NAMALWA (cell line): Measurements from ENCODE around the gene ADGRB2.
A peak's percentile ranks its signal among the peaks of the same experiment; 100 is the strongest.

Source experiments
- DNase-seq: peaks from one replicate; pipeline ENCODE4 v3.0.0-alpha.2; 2015; ENCODE audit warnings: low spot score

The ADGRB2 gene

DNA sequence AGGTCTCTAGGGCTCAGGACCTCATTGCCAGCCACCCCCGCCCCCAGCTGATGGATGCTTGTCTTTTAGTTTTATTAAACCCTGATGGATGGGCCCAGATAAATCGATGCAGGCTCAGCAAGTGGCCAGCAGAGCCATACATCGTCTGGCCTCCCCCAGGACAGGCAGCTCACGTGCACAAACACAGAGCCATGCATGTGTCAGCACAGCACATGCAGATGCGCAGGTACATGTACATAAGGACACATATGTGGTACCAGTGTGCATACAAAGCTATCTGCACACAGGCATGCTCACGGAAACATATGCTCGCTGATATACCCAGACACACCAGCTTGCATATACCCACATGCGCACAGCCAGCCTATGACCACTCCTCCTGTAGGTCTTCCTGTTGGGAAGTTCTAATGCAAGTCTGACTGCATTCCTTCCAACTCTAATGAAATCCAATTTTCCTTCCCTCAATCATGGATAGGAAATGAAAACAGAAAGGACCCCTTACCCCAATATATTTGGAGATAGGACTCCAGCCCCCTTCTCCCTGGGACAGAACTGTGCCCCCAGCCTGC lies 61.2 kb downstream of the ADGRB2 start:
- DNase-seq, result no peak

DNA sequence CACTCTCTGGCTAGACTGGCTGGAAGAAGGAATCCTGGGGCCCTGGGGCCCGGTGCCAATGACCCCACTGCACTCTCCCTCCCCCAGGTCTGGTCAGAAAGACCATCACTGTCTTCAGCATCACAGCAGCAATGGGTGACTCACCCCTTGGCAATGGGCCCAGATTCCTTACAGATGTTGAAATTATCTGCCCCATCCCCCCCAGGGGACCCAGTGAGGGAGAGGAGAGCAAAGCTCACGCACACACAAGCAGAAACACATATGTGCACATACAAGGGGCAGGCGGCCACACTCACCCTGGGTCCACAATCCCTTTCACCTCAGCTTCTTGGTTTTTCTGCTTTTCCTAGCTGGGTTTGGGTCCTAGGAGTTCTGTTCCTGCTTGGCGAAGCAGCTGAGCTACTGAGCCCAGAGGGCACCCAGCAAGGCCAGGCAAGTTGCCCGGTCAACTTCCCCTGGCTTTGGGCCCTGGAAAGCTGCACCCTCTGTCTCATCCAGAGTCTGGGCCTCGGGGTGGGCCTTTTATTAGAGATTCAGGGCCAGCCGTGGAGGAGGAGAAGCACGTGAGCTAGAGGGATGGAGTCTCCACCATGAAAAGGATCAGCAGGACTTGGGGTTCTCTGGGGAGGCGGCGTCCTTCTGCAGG lies 62.9 kb downstream of the ADGRB2 start:
- peak; percentile 64 for DNase-seq

DNA sequence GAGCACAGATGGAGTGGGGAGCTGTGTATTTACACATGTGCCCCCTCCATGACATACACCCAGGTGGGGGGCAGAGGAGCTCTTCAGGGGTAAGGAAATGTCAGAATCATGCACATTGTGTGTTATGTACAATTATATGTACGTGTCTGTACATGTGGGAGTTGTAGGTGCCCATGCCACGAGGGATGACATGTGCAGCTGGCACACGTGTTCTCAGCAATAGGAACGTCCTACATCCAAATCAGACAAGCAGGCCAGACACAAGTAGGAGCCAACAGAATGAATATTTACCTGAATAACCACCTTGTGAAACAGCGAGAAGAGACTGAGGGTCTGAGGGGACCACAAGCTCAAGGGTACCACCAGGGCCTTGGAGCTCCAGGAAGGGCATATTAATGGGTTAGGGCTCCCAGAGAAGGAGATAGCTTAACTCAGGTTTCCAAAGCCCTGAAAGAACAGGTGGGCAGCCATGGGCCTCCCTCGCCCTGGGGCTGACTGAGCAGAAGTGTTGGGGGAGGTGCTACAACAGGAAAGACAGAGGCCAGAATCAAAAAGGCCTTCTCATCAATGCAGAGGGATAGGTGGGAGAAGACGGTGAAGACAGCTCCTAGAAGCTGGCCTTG lies 63.6 kb downstream of the ADGRB2 start:
- DNase-seq, result no peak

DNA sequence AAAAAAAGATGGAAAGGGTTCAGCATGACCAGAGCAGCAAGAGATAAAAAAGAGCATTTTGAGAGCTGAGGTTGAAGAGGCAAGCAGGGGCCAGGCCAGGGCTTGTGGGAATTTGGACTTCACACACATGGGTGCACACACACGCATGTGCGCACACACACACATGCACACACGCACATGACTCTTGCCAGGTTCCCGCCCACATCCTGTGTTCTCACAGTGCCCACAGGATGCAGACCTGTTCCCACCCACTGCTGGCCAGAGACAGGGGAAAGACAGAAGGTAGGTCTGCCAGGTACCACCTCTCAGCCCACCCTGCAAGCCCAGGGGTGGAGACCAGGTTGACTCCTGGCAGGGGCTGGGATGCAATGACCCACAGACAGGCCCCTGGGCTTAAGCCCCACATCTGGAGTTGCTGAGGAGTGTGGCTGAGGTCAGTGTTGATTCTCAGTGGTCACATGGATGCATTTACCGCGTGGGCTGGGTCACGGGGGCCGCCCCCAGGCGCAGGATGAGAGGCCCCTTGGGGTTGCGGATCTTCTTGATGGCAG lies 64.7 kb downstream of the ADGRB2 start:
- DNase-seq, result peak; percentile 42

DNA sequence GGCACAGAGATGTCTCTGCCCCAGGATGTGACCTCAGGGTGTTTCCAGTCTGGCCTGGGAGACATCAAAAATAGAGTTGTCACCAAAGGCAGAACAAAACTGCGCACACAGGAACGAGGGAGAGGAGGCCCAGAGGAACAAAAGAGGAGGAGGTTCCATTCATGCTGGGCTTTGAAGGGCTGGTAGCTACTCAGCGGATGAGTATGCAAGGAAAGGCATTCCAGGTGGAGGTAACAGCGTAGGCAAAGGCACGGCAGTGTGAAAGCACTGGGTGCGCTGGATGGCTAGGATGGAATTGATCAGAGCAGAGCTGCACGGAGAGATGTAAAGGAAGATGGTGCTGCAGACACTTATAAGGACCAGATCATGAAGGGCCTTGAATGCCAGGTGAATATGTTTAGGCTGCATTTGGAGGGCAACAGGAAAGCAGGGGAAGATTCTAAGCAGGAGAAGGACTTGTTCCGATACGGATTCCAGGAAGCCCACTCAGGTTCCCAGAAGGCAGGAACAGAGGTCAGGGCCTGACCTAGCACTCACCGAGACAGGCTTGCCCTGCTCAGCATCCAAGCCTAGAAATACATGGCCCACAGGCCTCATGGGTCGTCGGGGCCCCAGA lies 66.7 kb downstream of the ADGRB2 start:
- no peak for DNase-seq

DNA sequence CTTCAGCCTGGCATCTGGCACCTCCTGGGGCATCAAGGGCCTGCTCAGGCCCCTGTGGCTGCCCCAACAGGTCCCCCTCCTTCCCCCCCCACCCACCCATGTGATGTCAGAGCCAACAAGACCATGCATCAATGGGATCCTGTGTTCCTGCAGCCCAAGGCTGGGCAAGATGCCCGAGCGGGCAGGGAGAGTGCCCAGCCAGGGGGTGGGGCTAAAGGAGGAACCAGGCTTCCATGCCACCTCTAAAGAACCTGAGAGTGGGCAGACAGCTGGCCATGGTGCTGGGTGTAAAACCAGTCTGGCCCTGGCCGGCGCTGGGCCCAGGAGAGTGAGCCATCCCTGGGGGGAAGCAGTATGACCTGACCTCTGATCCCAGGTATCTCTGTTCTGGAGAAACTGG lies 67.9 kb downstream of the ADGRB2 start:
- no peak for DNase-seq

DNA sequence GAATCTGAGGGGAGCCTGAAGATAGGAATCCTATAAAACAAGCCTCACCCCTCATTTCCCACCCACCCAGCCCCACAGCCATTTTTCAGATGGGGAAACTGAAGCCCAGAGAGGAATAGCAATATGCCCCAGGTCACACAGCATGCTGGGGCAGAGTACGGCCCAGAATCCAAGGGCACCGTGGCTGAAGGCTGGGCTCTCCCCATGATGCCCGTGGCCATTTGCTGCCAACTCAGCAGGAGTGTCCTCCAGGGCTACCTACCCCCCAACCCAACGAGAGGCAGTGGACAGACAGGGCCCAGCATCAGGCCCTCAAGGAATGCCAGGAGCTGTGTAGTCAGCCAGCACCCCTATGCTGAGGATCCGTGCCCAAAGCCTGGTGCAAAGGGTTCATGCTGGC lies 68.8 kb downstream of the ADGRB2 start:
- DNase-seq, result no peak

DNA sequence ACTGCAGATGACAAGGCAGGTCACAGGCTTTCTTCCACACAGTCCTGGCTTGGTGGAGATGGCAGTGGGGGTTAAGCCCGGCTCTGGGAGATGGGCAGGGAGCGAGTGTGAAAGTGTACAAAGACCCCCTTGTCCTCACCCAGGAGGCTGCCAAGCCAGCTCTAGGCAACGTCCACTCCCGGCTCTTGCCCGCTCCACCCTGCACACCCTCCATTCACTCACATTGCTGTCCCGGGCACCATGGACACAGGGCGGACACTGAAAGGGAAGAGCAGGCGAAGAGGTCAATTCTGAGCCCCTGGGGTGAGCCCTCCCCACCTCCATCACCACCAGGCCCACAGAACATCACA lies 69.2 kb downstream of the ADGRB2 start:
- no peak for DNase-seq

DNA sequence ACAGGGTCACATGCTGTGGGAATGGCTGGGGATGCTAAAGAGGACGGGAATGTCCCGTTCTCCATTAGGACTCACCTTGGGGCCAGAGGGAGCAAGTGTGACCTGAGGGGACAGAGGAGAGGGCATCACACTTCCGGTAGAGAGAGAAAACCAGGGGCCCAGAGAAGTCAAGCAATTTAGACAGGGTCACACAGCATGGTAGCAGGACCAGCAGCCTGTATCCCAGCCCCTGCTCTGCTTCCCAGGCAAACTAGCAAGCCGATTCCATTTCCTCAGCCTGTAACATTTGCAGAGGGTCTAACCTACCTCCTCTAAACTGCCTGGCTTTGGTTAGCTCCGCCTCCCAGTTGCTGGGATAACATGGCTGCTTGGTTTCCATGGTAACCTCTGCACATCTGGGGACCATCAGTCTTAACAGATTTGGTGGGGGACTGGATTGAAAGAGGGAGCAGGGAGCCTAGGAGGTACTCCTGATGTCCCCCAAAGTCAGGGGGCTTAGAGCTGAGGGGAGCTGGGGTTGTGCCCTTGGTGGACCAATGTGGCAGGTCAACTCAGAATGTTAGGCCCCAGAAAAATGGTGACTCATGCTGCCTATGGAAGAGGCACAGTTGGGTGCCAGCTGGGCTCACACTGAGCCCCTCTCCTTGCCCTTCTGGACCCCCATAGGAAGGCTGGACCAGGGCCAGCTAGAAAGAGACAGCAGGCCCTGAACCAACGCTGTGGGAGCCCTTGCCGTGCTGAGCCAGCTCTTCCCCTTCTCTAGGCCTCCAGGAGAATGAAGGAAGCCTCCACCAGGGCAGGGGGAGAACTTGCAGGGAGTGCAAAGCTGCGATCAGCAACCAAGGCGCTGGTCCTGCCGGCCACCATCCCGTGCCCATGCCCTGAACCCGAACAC lies 69.8 kb downstream of the ADGRB2 start:
- DNase-seq, result no peak

DNA sequence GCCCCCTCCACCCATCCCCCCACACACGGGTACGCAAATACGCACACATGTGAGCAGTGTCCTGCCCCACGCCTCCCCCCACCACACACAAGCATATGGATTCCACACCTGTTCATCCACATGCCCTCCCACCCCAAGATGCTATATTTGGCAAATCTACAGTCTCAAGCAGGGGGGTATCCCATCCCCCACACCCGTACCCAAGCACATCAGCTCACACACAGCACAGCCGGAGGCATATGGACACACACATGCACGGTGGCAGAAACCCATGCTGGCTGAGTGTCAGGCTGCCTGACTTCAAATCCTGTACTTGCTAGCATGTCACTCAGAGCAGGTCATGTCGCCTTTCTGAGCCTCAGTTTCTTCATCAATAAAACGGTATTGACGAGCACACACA lies 70.9 kb downstream of the ADGRB2 start:
- DNase-seq, result no peak

DNA sequence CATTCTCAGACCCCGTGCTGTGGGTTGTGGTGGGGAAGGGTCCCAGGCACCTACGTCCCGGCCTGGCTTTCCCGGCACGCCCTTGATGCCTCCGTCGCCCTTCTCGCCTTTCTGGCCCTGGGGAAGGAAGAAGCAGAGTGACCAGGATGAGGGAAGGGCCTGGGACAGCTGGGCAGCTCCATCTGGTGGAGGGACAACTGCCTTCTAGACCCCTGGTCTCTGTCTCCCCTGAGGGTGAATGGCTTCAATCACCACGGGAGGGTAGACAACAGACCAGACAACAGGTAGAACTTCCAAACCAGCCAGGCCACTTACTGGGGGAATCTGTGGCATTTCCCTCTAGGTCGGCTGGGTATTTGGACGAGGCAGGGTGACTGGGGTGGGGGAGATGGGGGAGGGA lies 72.2 kb downstream of the ADGRB2 start:
- no peak for DNase-seq

DNA sequence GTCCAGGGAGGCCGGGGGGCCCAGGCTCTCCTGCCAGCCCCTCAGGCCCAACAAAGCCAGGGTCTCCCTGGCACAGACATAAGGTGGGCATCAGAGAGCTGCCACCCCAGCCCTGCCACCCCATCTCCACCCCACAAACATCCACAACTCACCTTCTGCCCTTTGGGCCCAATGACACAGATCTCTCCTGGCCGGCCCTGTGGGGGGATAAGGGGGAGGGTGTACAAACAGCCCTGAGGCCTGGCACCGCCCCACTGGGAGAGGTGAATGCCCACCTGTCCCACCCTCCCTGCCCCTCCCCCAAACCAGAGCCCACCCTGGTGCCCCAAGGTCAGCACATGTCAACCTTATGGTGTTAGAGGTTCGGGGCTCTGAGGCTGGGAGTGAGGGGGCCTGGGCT lies 72.7 kb downstream of the ADGRB2 start:
- no peak for DNase-seq

DNA sequence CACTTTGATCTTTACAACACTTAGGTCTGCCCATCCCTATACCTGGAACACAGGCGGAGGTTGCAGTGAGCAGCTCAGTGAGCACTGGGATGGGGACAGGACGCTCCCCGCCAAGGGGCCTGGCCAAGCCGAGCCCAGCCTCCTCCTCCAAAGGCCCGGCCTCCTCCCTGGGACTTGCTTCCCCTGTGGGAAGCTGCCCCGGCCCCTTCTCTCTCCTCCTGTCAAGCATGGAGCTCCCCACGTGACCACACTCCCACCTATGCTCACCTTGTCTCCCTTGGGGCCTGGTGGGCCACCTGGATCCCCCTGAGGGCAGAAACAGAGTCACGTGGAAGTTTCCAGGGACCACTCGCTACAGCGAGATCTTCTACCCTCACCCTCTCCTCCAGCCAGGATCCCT lies 73.2 kb downstream of the ADGRB2 start:
- DNase-seq, result no peak

DNA sequence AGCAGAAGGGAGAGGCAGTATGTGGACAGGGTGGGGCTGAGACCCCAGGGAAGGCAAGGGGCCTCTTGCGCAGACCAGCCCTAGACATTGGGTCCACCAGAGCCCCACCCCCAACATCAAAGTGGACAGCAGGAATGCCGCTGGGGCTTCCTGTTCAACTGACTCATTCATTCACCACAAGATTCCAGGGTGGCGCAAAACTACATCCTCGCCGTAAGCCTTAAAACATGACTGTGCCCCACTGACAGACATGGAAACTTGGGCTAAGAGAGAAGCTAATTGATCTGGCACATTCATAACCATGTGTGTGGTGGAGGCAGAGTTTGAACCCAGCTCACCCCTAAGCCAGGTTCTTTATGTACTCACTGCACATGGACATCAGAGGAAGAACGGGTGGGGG lies 74.3 kb downstream of the ADGRB2 start:
- no peak for DNase-seq

DNA sequence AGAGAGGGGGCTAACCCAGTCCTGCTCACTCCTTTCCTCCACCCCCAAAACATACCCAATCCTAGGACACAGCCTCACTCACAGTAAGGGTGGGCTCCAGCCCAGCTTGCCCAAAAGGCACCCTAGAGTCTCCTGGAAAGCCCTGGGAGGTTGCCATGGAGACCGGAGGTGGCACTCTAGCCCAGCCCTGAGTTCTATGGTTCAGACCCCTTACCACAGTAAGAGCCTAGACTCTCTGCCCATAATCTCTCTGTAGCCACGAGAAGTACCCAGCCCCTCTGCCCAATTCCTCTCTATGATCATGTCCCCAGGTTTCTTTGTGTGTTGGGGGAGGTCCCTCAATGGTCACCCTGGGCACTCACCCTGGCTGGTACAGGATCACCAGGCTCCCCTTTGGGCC lies 74.8 kb downstream of the ADGRB2 start:
- no peak for DNase-seq

DNA sequence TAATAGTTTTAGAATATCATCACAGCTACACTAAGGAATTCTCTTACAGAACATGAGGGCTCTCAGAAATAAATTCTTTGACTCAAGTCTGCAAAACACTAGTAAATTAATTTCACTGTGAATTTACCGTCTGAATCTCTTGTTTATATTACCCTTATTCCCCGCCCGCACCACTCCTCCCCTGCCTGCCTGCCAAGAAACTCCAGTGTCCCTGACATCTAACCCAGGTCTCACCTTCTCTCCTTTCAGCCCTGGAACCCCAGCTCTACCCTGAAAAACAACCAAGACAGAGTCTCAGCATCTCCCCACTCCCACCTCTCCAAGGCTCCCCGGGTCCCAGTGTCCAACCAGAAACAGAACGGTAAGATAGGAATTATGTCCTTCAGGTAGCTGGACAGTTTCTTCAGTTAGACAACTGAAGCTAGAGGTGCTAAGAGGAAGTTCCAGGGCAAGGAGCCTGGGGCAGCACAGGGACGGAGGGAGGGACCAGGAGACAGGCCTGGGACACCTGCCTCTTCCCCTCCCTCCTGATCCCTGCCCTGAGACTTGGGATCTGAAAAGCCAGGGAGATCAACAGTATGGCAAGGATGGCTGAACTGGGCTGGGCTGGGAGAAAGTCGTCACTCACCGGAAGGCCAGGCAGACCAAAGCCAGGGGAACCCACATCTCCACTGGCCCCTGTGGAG lies 75.8 kb downstream of the ADGRB2 start:
- DNase-seq, result no peak

DNA sequence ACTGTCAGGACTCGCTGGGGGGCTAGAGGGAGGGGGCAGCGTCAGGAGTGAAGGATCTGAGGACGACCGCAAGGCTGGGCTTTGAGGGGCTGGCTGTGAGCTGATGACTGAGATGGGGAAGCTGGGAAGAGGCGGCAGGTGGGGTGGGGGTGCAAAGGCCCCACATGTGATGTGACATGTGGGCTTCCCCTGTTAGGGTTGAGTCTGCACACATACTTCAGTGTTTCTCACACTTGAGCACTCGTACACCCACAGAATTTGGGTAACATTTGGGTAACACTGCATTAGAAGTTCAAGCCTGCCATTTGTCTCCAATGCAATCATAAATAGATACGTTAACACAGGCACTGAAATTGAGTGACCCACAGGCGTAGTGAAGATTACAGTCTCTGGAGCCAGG lies 76.5 kb downstream of the ADGRB2 start:
- DNase-seq, result no peak

DNA sequence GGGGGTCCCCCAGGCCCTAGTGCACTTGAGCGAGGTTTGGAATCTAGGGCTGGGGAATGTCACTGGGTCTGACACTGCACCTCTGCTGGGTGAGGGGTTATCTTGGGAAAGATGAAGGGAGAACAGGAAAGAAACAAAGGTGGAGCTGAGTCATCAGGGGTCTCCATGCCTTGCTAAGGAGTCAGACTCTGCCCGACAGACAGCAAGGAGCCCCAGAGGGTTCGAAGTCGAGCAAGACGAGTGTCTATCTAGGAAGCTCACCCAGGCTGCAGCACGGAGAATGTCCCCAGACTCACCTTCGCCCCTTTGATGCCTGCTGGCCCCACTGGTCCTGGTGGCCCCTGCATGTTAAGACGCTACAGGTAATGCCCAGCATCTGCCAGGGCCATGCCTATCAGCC lies 78.3 kb downstream of the ADGRB2 start:
- no peak for DNase-seq

DNA sequence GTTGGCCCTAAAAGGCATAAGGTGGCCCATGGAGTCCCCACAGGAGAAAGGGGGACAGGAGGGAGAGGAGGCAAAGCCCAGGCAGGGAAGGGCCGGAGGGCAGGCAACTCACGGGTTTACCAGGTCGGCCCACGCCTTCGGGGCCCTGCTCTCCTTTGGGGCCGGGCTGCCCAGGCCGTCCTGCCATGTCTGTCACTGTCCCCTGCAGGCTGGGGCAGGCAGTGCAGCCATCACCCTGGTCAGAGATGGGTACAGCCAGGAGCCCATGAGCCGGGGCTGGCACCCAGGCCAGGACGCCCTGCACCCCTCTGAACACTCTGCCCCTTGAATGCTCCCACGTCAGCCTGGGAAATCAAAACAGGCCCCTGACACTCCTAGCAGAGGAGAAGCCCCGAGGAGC lies 80.1 kb downstream of the ADGRB2 start:
- DNase-seq, result peak; percentile 49

DNA sequence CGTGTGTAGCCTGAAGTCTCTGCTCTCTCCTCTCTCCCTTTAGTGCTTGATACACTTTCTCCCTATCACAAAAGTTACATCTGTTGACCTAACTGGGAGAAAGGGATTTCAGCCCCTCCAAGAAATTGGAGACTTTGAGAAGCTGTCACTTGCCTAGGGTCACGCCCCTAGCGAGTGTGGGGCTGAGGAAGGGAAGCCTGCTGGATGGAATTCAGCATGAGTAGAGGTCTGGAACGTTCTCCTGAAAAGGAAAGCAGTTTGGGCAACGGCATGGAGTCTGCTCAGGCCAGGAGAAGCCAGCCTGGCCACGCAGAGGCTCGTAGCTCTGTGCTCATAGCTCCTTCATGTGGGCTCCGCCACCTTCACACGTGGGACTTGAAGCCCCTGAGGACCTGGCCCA lies 82.7 kb downstream of the ADGRB2 start:
- no peak for DNase-seq

DNA sequence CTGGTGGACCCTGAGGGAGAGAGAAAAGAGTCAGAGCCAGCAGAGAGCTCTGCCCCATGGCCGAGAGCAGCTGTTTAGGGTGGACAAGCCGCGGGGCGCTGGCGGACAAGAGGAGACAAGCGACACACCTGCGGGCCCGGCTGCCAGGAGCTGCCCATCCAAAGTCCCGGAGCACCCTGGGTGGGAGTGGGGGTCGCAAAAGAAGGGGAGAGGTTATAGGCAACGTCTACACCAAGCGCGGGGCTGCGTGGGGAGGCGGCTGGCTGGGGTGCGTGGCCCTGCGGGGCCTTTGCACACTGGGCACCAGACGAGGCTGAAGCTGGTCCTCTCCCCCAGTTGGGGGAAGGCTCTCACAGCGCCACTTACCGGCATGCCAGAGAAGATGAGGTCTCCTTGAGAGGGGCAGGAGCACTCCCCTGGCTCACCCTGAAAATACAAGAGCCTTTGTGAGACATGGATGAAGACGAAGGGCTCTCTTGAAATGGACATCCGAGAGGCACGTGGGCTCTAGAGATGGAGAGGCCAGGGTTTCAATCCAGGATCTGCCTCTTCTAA lies 84.4 kb downstream of the ADGRB2 start:
- DNase-seq, result no peak
